Central memory CD8-positive, alpha-beta T cell (primary cell): ENCODE data around the gene TNS4.

ENCODE experiments used
- ATAC-seq: fragments of 150-1000 bp; cut with Tn5 transposase; replicated peaks from 2 replicates; pipeline ENCODE4 v1.10.0; 2022; ENCODE audit warnings: mild to moderate bottlenecking, moderate FRiP score, moderate number of reproducible peaks; ENCODE audit not compliant: poor library complexity, severe bottlenecking; ENCODE audit errors: extremely low read depth
- DNase-seq, 2 donors: peaks; one replicate each; pipeline ENCODE4 v3.0.0; 2021; ENCODE audit warnings: low spot score in 2 of 2
- H3K27ac Mint-ChIP-seq: one replicate; pipeline ENCODE4 v1.8.0; 2022; ENCODE audit warnings: low read depth, mild to moderate bottlenecking, moderate library complexity, mixed read lengths
- H3K27me3 Mint-ChIP-seq: one replicate; pipeline ENCODE4 v1.8.0; 2022; ENCODE audit warnings: mixed read lengths
- H3K36me3 Mint-ChIP-seq: one replicate; pipeline ENCODE4 v1.8.0; 2022; ENCODE audit warnings: mild to moderate bottlenecking, moderate library complexity, mixed read lengths; ENCODE audit not compliant: insufficient read depth
- H3K4me1 Mint-ChIP-seq: one replicate; pipeline ENCODE4 v1.8.0; 2022; ENCODE audit warnings: mixed read lengths
- H3K4me3 Mint-ChIP-seq: one replicate; pipeline ENCODE4 v1.8.0; 2022; ENCODE audit warnings: mild to moderate bottlenecking, moderate library complexity, mixed read lengths
- H3K9me3 Mint-ChIP-seq: one replicate; pipeline ENCODE4 v1.8.0; 2022; ENCODE audit warnings: mixed read lengths

The TNS4 gene

DNA sequence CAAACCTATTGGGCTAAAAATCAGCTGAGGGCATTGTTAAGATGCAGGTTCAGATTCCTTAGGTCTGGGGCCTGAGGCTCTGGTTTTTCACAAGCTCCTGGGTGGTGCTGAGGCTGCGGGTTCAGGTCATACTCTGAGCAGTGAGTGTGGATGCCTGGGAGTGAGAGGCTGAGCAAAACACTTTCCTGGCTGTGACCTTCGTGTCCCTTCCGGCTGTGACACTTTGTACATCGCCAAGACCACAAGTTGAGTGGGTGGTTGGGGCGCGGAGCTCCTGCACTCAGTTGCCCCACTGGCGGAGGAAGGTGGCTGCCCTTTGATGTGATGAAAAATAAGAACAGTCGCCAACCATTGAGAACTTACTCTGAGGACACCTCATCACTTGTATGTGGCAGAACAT is 39.0 kb upstream of the TNS4 start:
- Mint-ChIP-seq H3K36me3 (peaks cover 19% of the 10 kb centered on the region), H3K9me3 (no peaks in the 10 kb centered on the region), H3K27me3 (no peaks in the 10 kb centered on the region), H3K27ac (peak overlapping the region; percentile 96), H3K4me1 (peaks cover 66% of the 10 kb centered on the region), H3K4me3 (peak overlapping the region; percentile 71)
- ATAC-seq = peak; percentile 30
- peak in 1 of 2 donors; percentile 51 for DNase-seq

DNA sequence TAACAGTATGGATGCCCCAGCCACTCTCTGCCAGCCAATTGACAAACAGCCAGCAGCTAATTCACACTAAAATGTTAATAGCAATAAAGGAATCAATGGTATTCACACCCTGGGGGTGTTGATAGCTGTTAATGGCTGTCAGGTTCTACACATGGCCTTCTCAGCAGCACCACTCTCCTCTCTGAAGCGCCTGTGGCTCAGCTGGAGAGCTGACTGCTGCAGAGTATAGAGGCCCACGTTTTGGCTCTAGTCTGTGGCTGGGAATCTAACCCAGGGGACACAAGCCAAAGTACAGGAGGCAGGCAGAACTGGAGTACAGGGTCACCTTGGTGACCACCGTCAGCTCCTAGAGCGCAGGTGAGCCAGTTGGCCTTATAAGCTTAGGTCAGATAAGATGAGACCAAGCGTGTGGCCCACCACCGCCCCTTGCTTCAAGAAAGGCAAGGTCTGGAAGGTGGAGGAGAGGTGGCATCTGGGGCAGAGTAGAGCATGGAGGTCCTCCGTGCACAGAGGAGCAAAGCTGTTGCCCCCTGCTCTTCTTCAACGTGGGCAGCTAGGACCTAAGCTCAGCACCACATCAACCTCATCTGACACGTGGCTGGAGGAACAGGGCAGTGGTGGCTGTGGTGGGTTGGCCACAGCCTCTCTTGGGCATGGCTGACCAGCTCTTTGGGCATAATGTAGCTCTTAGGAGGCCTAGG is 38.4 kb upstream of the TNS4 start:
- H3K4me3 Mint-ChIP-seq = peak overlapping the region; percentile 71

DNA sequence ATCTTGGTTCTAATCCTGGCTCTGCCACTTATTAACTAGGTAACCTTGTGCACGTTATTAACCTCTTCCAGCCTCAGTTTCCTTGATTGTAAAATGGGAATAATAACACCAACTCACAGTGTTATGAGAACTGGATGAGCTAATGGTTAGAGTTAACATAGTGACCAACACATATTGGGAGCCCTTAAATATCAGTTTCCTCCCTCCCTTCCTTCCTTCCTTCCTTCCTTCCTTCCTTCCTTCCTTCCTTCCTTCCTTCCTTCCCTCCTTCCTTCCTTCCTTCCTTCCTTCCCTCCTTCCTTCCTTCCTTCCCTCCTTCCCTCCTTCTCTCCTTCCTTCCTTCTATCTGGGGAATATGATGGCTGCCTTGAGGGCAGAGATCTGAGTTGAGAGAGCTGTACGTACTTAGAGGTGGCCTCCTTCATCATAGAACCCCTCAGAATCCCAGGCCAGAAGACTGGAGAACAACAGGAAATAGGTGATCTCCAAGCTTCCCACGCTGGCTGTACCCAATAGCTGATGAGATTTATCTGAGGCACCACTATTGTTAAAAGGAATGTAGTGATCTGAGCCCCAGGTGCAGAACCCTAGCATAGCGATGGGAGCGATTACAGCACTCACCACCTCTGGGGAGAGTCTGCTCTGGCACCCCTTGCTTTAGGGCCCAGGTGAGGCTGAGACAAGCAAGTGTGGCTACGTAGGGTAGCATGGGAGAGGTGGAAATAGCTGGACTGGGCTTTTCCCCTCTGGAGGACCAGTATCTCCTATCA is 37.7 kb upstream of the TNS4 start:
- Mint-ChIP-seq H3K4me3 (peak overlapping the region; percentile 8), H3K4me1 (peaks cover 72% of the 10 kb centered on the region), H3K27me3 (no peaks in the 10 kb centered on the region), H3K36me3 (peaks cover 21% of the 10 kb centered on the region), H3K27ac (peak overlapping the region; percentile 96), H3K9me3 (no peaks in the 10 kb centered on the region)
- ATAC-seq (no peak), DNase-seq (no peak)

More for the DNA sequence above, 38.4 kb upstream of the TNS4 start:
- Mint-ChIP-seq H3K36me3 (peaks cover 19% of the 10 kb centered on the region), H3K4me1 (peaks cover 66% of the 10 kb centered on the region), H3K27ac (peak overlapping the region; percentile 96), H3K9me3 (no peaks in the 10 kb centered on the region), H3K27me3 (no peaks in the 10 kb centered on the region)
- no peak for ATAC-seq
- no peak for DNase-seq

DNA sequence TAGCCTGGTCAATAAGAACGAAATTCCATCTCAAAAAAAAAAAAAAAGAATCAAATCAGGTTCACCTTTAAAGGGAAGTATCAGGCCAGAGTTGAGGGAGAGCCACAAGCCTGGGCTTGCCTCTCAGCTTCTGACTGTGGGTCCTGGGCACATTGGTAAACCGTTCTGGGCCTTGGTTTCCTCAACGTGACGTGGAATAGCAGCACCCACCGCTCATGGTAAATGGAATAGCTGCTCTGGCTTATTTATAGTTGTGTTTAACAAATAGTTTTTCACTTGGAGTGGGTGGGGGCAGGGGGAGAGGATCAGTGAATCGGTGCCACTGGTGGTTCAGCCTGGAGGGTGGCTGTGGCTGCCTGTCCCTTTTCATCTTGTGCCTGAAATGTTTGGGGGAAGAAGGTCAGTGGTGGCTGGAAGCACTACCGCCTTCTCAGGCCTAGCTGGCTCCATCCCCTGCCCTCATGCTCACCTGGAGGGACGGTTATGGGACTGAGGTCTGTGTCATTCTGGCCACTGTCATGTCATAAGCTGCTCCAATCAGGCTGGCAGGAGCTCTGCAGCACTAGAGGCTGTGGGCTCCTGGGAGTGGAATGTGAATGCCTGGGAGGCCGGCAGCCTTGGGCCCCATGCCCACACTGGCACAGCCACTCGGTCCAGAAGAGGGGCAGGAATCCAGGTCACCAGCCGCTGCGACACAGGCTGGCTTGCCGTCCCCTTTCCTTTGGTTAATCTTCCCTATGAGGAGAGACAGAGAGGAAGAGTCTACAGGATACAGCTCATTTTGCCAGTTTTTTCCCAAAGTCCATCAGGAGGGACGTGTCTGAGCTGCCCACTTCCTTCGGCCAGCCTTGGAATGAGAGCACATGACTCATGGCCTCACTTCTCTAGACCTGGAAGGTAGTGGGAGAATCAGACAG is 36.9 kb upstream of the TNS4 start:
- Mint-ChIP-seq H3K36me3 (peaks cover 28% of the 10 kb centered on the region), H3K27ac (peak overlapping the region; percentile 92), H3K4me1 (peaks cover 76% of the 10 kb centered on the region), H3K9me3 (no peaks in the 10 kb centered on the region), H3K4me3 (no peak overlapping the region), H3K27me3 (no peaks in the 10 kb centered on the region)
- ATAC-seq (no peak), DNase-seq (no peak)

DNA sequence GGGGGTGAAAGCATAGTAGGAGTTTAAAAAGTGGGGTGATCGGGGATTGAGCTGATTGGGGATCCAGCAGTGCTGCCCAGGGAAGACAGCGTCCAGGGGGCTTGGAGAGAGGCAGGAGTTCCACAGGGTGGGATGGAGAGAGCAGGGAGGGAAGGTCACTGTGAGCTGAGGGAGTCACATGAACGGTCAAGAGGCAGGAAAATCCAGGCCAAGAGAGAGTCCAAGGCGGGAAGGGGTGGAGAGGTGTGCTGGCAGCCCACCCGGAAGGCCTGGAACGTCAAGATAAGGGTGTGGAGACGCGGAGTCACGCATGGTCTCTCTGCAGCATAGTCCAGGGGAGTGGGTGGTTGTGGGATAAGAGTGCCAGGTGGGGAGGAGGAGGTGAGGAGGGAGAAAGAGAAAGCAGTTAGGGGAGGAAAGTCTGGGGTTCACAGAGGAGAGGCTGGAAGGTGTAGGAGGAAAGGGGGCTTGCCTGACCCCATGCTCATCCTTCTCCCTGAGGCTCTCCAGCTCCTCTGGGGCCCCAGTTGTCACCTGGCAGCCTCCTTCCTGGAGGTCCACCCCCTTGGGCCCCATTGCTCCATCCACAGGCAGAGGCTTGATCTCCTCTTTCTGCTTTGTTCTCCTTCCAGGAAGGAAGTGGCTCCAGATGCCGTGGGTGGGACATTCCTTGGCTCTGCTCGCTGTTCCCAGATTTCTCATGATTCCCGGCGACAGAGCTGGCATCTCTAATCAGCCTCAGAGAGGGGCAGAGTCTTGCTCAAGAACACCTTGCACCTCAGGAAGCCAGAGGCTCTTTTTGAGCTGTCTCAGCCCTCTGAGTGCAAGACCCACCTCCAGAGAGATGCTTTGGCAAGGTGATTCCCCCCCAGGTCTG is 35.1 kb upstream of the TNS4 start:
- no peaks in the 10 kb centered on the region for H3K9me3 Mint-ChIP-seq
- H3K4me3 Mint-ChIP-seq = no peak overlapping the region
- H3K27me3 Mint-ChIP-seq = no peaks in the 10 kb centered on the region
- no peak for ATAC-seq
- H3K27ac Mint-ChIP-seq = peak overlapping the region; percentile 92
- no peak for DNase-seq
- peaks cover 75% of the 10 kb centered on the region for H3K4me1 Mint-ChIP-seq
- H3K36me3 Mint-ChIP-seq = peaks cover 26% of the 10 kb centered on the region

DNA sequence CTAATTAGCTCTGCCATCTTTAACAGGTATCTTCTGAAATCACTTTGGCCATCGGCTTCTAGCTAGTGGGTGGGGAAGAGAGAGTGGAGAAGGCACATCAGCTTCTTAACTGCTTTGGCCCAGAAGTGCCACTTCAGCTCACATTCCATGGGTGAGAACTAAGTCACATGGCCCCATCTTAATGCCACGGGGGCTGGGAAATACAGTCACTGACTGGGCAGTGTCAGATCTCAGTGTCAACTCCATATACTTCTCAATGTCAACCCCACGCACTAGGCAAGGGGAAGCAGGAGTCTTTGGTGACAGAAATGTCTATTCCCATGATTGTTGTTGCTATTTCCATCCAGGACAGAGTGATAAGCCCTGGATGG is 34.5 kb upstream of the TNS4 start:
- Mint-ChIP-seq H3K36me3 (peaks cover 20% of the 10 kb centered on the region), H3K27me3 (no peaks in the 10 kb centered on the region), H3K4me1 (peaks cover 75% of the 10 kb centered on the region), H3K9me3 (no peaks in the 10 kb centered on the region), H3K4me3 (no peak overlapping the region), H3K27ac (peak overlapping the region; percentile 92)
- ATAC-seq (no peak), DNase-seq (no peak)

DNA sequence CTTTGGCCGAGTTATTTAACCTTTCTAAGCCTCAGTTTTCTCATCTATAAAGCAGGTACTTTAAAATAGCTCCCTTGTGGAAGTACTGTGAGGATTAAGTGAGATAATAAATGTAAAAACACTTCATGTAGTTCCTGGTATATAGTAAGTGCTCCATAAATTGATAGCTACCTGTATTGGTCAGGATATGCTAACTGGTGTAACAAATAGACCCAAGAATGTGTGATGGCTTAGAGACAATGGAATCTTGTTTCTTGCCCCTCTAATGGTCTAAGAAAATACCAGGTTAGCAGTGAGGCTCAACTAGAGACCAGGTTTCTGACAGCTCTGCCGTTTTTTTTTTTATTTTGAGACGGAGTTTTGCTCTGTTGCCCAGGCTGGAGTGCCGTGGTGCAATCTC is 34.0 kb upstream of the TNS4 start:
- peak overlapping the region; percentile 92 for H3K27ac Mint-ChIP-seq
- DNase-seq (no peak), ATAC-seq (no peak)
- no peak overlapping the region for H3K4me3 Mint-ChIP-seq
- peaks cover 19% of the 10 kb centered on the region for H3K36me3 Mint-ChIP-seq
- H3K27me3 Mint-ChIP-seq = no peaks in the 10 kb centered on the region
- no peaks in the 10 kb centered on the region for H3K9me3 Mint-ChIP-seq
- peaks cover 75% of the 10 kb centered on the region for H3K4me1 Mint-ChIP-seq

DNA sequence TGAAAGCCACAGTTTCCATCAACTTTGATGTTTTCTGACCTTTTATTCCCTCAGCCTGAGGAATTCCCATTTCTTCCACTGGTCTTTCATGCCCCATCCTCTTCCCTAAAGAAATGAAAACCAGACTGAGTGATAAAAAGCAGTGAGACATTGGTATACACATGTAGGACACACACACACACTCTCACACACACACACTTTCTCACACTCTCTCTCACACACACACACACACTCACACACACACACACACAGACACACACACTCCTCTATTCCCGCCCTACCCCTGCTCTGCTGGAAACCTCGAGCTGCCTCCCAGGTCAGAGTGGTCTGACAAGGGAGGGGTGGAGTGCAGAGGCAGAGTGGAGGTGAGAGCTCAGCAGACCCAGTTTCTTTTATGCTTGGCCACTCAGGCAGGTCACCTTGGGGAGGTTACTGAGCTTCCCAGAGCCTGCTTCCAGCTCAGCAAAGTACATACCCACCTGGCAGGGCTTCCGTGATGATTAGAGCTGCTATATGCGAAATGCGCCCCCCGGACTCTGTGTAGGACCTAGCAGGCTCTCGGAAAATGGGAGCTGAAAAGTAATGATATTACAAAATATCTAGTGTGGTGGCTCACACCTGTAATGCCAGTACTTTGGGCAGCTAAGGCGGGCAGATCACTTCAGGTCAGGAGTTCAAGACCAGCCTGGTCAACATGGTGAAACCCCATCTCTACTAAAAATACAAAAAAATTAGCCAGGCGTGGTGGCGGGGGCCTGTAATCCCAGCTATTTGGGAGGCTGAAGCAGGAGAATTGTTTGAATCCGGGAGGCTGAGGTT is 33.2 kb upstream of the TNS4 start:
- Mint-ChIP-seq H3K27me3 (no peaks in the 10 kb centered on the region), H3K36me3 (peaks cover 15% of the 10 kb centered on the region), H3K4me3 (peak overlapping the region; percentile 4), H3K27ac (peak overlapping the region; percentile 92), H3K9me3 (no peaks in the 10 kb centered on the region), H3K4me1 (peaks cover 70% of the 10 kb centered on the region)
- no peak for DNase-seq
- no peak for ATAC-seq

DNA sequence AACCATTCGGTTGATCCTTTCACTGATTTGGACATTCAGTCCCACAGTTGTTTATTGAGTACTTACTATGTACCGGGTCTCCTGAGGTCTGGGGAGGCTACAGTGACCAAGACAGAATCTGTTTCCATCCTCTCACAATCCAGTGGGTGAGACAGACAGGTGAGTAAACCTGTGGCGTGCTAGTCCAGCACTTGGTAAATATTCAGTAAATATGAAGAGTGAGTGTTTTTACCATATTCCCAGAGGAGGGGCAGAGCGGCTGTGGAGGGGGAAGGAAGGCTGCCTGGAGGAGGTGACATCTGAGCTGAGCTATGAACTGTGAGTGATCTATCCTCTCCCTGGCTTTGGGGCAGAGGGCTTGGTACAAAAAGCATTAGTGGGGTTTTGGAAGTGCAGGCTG is 32.5 kb upstream of the TNS4 start:
- Mint-ChIP-seq H3K36me3 (peaks cover 15% of the 10 kb centered on the region), H3K27ac (peak overlapping the region; percentile 92), H3K9me3 (no peaks in the 10 kb centered on the region), H3K27me3 (no peaks in the 10 kb centered on the region), H3K4me3 (peak overlapping the region; percentile 65), H3K4me1 (peaks cover 67% of the 10 kb centered on the region)
- no peak for ATAC-seq
- DNase-seq = no peak

DNA sequence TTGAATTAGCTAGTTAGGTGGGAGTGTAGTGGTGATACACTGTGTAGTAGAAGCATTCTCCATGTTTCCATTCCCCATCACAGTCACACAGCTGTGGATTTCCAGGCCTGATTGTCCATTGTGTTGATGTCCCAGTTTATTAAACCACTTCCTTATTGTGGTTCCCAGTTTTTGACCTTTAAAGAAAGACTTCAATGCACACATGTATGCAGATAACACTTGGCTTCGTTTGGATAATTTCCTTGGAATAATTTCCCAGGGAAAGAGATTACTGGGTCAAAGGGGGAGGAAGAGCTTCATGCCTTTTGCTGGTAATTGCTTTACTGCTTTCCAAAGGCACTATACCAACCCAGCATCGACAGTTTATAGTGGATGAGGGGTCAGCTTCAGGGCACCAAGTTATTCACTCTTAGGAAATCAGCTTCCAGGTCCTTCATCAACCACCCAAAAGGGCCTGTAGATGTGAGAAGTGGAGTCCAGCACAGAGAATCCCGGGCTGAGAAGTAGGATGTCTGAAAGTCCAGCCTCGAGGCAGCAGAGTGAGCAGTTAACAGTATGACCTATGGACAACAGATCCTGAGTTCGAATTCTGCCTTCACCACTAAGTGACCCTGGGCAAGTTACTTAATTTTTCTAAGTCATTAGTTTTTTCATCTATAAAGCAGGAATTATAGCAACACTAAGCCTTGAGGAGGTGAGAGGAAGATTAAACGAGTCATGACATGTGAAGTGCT is 31.3 kb upstream of the TNS4 start:
- peaks cover 71% of the 10 kb centered on the region for H3K4me1 Mint-ChIP-seq
- DNase-seq = no peak
- no peaks in the 10 kb centered on the region for H3K27me3 Mint-ChIP-seq
- peak overlapping the region; percentile 92 for H3K27ac Mint-ChIP-seq
- H3K9me3 Mint-ChIP-seq = no peaks in the 10 kb centered on the region
- H3K36me3 Mint-ChIP-seq = peaks cover 15% of the 10 kb centered on the region
- ATAC-seq = no peak
- peak overlapping the region; percentile 65 for H3K4me3 Mint-ChIP-seq
